Astrocyte (in vitro differentiated cells and primary cell): ENCODE results near the gene SLC43A3. TPM values are rescaled to one million over a fixed set of nuclear protein-coding genes. Genes with fewer than 3 reads are reported as not detected.

ENCODE experiments used
- DNase-seq: peaks from one replicate; pipeline ENCODE4 v3.0.0-alpha.2; 2010; ENCODE audit warnings: low read depth
- FAIRE-seq: peaks from 2 replicates; lab custom pipeline; 2011; peaks lifted over from hg19 to GRCh38; lab: Jason Lieb, UNC
- H2AFZ ChIP-seq: 2 replicates; pipeline ENCODE4 v1.6.0; 2012; ENCODE audit warnings: low read depth, low read length, inconsistent platforms
- H3K27ac ChIP-seq: 2 replicates; pipeline ENCODE4 v1.5.1; 2011; ENCODE audit warnings: low read depth, low read length, inconsistent platforms
- H3K27me3 ChIP-seq: 2 replicates; pipeline ENCODE4 v1.6.0; 2011; ENCODE audit warnings: low read length, inconsistent platforms; ENCODE audit not compliant: insufficient read depth
- H3K36me3 ChIP-seq: 2 replicates; pipeline ENCODE4 v1.5.1; 2011; ENCODE audit warnings: low read length, inconsistent platforms; ENCODE audit not compliant: insufficient read depth
- H3K4me1 ChIP-seq: 2 replicates; pipeline ENCODE4 v1.5.1; 2011; ENCODE audit warnings: low read length, inconsistent platforms; ENCODE audit not compliant: insufficient read depth
- H3K4me2 ChIP-seq: 2 replicates; pipeline ENCODE4 v1.6.0; 2012; ENCODE audit warnings: low read length, inconsistent platforms
- H3K4me3 ChIP-seq: 2 replicates; pipeline ENCODE4 v1.5.1; 2011; ENCODE audit warnings: low read depth, mild to moderate bottlenecking, low read length, inconsistent platforms; ENCODE audit not compliant: insufficient read depth
- H3K79me2 ChIP-seq: 2 replicates; pipeline ENCODE4 v1.6.0; 2012; ENCODE audit warnings: mild to moderate bottlenecking, low read length, inconsistent platforms; ENCODE audit not compliant: insufficient read depth
- H3K9ac ChIP-seq: 2 replicates; pipeline ENCODE4 v1.6.0; 2012; ENCODE audit warnings: mild to moderate bottlenecking, low read length, inconsistent platforms
- H3K9me3 ChIP-seq: 2 replicates; pipeline ENCODE4 v1.5.1; 2012; ENCODE audit warnings: low read depth, mild to moderate bottlenecking, low read length, inconsistent platforms; ENCODE audit not compliant: insufficient read depth
- H4K20me1 ChIP-seq: 2 replicates; pipeline ENCODE4 v1.6.0; 2012; ENCODE audit warnings: low read length, inconsistent platforms; ENCODE audit not compliant: insufficient read depth
- H3K27ac Mint-ChIP-seq: one replicate; pipeline ENCODE4 v1.8.0; 2021; ENCODE audit warnings: mild to moderate bottlenecking, mixed read lengths; ENCODE audit not compliant: unreplicated experiment
- H3K27me3 Mint-ChIP-seq: one replicate; pipeline ENCODE4 v1.8.0; 2021; ENCODE audit warnings: low read depth, mixed read lengths; ENCODE audit not compliant: unreplicated experiment
- H3K36me3 Mint-ChIP-seq: one replicate; pipeline ENCODE4 v1.8.0; 2021; ENCODE audit warnings: low read depth, mixed read lengths; ENCODE audit not compliant: unreplicated experiment
- H3K4me1 Mint-ChIP-seq: one replicate; pipeline ENCODE4 v1.8.0; 2021; ENCODE audit warnings: low read depth, mixed read lengths; ENCODE audit not compliant: unreplicated experiment
- H3K4me3 Mint-ChIP-seq: one replicate; pipeline ENCODE4 v1.8.0; 2021; ENCODE audit warnings: mild to moderate bottlenecking, moderate library complexity, mixed read lengths; ENCODE audit not compliant: unreplicated experiment
- H3K9me3 Mint-ChIP-seq: one replicate; pipeline ENCODE4 v1.8.0; 2021; ENCODE audit warnings: mild to moderate bottlenecking, mixed read lengths; ENCODE audit not compliant: unreplicated experiment
- EZH2 ChIP-seq: IDR thresholded peaks from 2 replicates; pipeline ENCODE4 v1.6.1; 2012; ENCODE audit warnings: mild to moderate bottlenecking, low read length, inconsistent platforms; ENCODE audit not compliant: insufficient read depth
- total RNA-seq: library from RNA; stranded (reverse); gene quantifications from 2 replicates; pipeline ENCODE4 v1.2.1, GENCODE V29; 2021
- TF ChIP-seq, protein P1 (sequence below): IDR thresholded peaks from 2 replicates; pipeline ENCODE4 v1.5.1; 2011; ENCODE audit warnings: low read depth, mild to moderate bottlenecking, inconsistent platforms, low read length, moderate library complexity; ENCODE audit not compliant: insufficient read depth

Gene SLC43A3
- total RNA-seq, 1 donor from 2014 or later = 16.4 TPM

- H3K79me2 ChIP-seq = no peaks in the 10 kb centered on the region
- H4K20me1 ChIP-seq = no peaks in the 10 kb centered on the region
- TF ChIP-seq, protein P1, sequence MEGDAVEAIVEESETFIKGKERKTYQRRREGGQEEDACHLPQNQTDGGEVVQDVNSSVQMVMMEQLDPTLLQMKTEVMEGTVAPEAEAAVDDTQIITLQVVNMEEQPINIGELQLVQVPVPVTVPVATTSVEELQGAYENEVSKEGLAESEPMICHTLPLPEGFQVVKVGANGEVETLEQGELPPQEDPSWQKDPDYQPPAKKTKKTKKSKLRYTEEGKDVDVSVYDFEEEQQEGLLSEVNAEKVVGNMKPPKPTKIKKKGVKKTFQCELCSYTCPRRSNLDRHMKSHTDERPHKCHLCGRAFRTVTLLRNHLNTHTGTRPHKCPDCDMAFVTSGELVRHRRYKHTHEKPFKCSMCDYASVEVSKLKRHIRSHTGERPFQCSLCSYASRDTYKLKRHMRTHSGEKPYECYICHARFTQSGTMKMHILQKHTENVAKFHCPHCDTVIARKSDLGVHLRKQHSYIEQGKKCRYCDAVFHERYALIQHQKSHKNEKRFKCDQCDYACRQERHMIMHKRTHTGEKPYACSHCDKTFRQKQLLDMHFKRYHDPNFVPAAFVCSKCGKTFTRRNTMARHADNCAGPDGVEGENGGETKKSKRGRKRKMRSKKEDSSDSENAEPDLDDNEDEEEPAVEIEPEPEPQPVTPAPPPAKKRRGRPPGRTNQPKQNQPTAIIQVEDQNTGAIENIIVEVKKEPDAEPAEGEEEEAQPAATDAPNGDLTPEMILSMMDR = no peak
- TF ChIP-seq EZH2 = no peak
- FAIRE-seq (no peak), DNase-seq (no peak)
- no peak overlapping the region for H3K27ac ChIP-seq
- no peak overlapping the region for H3K4me2 ChIP-seq
- H3K4me1 ChIP-seq = no peaks in the 10 kb centered on the region
- Mint-ChIP-seq H3K9me3 (peaks cover 13% of the 10 kb centered on the region), H3K4me1 (no peaks in the 10 kb centered on the region), H3K27ac (no peak overlapping the region), H3K27me3 (peaks cover 48% of the 10 kb centered on the region), H3K4me3 (no peak overlapping the region), H3K36me3 (peaks cover 3% of the 10 kb centered on the region)
- no peaks in the 10 kb centered on the region for H3K9me3 ChIP-seq
- H2AFZ ChIP-seq = no peak overlapping the region
- H3K9ac ChIP-seq = no peak overlapping the region
- H3K36me3 ChIP-seq = no peaks in the 10 kb centered on the region
- H3K4me3 ChIP-seq = no peak overlapping the region
- peaks cover 12% of the 10 kb centered on the region for H3K27me3 ChIP-seq
Measured at GRCh38 chr11:57360991-57361390, 65.9 kb downstream of the SLC43A3 start.

- H3K4me1 ChIP-seq = no peaks in the 10 kb centered on the region
- peaks cover 3% of the 10 kb centered on the region for H3K36me3 Mint-ChIP-seq
- H3K9ac ChIP-seq = no peak overlapping the region
- H3K36me3 ChIP-seq = no peaks in the 10 kb centered on the region
- peaks cover 44% of the 10 kb centered on the region for H3K27me3 Mint-ChIP-seq
- H3K9me3 ChIP-seq = no peaks in the 10 kb centered on the region
- no peak overlapping the region for H3K4me2 ChIP-seq
- H3K4me3 ChIP-seq = no peak overlapping the region
- H3K79me2 ChIP-seq = no peaks in the 10 kb centered on the region
- no peaks in the 10 kb centered on the region for H4K20me1 ChIP-seq
- no peak overlapping the region for H3K27ac Mint-ChIP-seq
- H3K27me3 ChIP-seq = peaks cover 14% of the 10 kb centered on the region
- no peak overlapping the region for H2AFZ ChIP-seq
- peaks cover 13% of the 10 kb centered on the region for H3K9me3 Mint-ChIP-seq
- TF ChIP-seq EZH2 = no peak
- TF ChIP-seq, protein P1 = no peak
- no peak for FAIRE-seq
- no peak for DNase-seq
- H3K27ac ChIP-seq = no peak overlapping the region
- no peaks in the 10 kb centered on the region for H3K4me1 Mint-ChIP-seq
- H3K4me3 Mint-ChIP-seq = no peak overlapping the region
Measured at GRCh38 chr11:57359896-57360690, 66.8 kb downstream of the SLC43A3 start.

GRCh38 chr11:57359396-57359795 lies 67.5 kb downstream of the SLC43A3 start:
- no peaks in the 10 kb centered on the region for H3K4me1 Mint-ChIP-seq
- no peak overlapping the region for H3K27ac Mint-ChIP-seq
- H3K36me3 Mint-ChIP-seq = peaks cover 3% of the 10 kb centered on the region
- no peaks in the 10 kb centered on the region for H3K4me1 ChIP-seq
- peaks cover 11% of the 10 kb centered on the region for H3K27me3 ChIP-seq
- H3K9me3 Mint-ChIP-seq = peaks cover 9% of the 10 kb centered on the region
- no peak overlapping the region for H3K4me3 ChIP-seq
- H3K9ac ChIP-seq = no peak overlapping the region
- no peaks in the 10 kb centered on the region for H3K79me2 ChIP-seq
- no peak for TF ChIP-seq EZH2
- TF ChIP-seq, protein P1 = no peak
- no peak overlapping the region for H3K4me2 ChIP-seq
- H3K27ac ChIP-seq = no peak overlapping the region
- no peaks in the 10 kb centered on the region for H3K36me3 ChIP-seq
- DNase-seq (no peak), FAIRE-seq (no peak)
- peaks cover 40% of the 10 kb centered on the region for H3K27me3 Mint-ChIP-seq
- H4K20me1 ChIP-seq = no peaks in the 10 kb centered on the region
- no peak overlapping the region for H3K4me3 Mint-ChIP-seq
- H2AFZ ChIP-seq = no peak overlapping the region
- no peaks in the 10 kb centered on the region for H3K9me3 ChIP-seq
